Heart right ventricle (tissue), 16 donors: ENCODE data around the gene MID1IP1. TPM values are rescaled to one million over a fixed set of nuclear protein-coding genes. Genes with fewer than 3 reads are reported as not detected.

Experiments
- ATAC-seq, 8 donors: fragments of 200-7000 bp; cut with Tn5 transposase; one replicate each; pipeline ENCODE4 v1.9.1; 2020; ENCODE audit warnings: mild to moderate bottlenecking in 8 of 8, moderate library complexity in 8 of 8, moderate number of reproducible peaks in 1 of 8
- DNase-seq, 2 donors: peaks; one replicate each; pipeline ENCODE4 v3.0.0-alpha.2; 2020
- H3K27ac ChIP-seq, 10 donors: fragments of 200-600 bp; sonication (generic) in 2 of 10; one replicate each; pipeline versions ENCODE4 v1.5.0 to v1.8.0; 2020 to 2022; ENCODE audit warnings: mild to moderate bottlenecking in 3 of 10
- H3K27me3 ChIP-seq, 7 donors: fragments of 200-600 bp; one replicate each; pipeline ENCODE4 v1.8.0; 2021 to 2022; ENCODE audit warnings: mild to moderate bottlenecking in 2 of 7
- H3K36me3 ChIP-seq, 9 donors: fragments of 200-600 bp; sonication (generic) in 1 of 9; one replicate each; pipeline versions ENCODE4 v1.5.0 to v1.8.0; 2020 to 2022; ENCODE audit warnings: mild to moderate bottlenecking in 2 of 9
- H3K4me1 ChIP-seq, 9 donors: fragments of 200-600 bp; sonication (generic) in 1 of 9; one replicate each; pipeline versions ENCODE4 v1.5.0 to v1.8.0; 2020 to 2022; ENCODE audit warnings: mild to moderate bottlenecking in 4 of 9
- H3K4me3 ChIP-seq, 10 donors: fragments of 200-600 bp; sonication (generic) in 2 of 10; one replicate each; pipeline versions ENCODE4 v1.5.0 to v1.8.0; 2020 to 2022; ENCODE audit warnings: mild to moderate bottlenecking in 7 of 10, moderate library complexity in 2 of 10
- H3K9me3 ChIP-seq, 11 donors: fragments of 200-600 bp in 10 of 11; sonication (generic) in 2 of 11; one replicate each; pipeline versions ENCODE4 v1.5.0 to v1.8.0; 2013 to 2022; ENCODE audit warnings: mild to moderate bottlenecking in 2 of 11, control low read depth in 1 of 11, moderate library complexity in 1 of 11
- WGBS, 2 donors: extraction: QIAGEN DNeasy Blood & Tissue Kit; methylation state at CpG; one replicate each; pipeline ENCODE4 v1.1.7; 2013; ENCODE audit warnings: inconsistent platforms in 1 of 2; 5-methylcytosine and 5-hydroxymethylcytosine counted together
- intact Hi-C, 10 donors: fragments of 100-400 bp; cut with DNase I; formaldehyde crosslinking; loops; one replicate each; pipeline versions ENCODE4 v1.11.1 to v1.14.2; 2022
- polyA plus RNA-seq, 2 donors: library from polyadenylated mRNA; stranded (reverse); fragments of 200-250 nt; gene quantifications; one replicate each; pipeline ENCODE4 v1.2.3, GENCODE V29; 2013
- total RNA-seq, 10 donors: library from RNA; stranded (reverse); fragmentation: NEBNext Ultra II Directional in 3 of 10; extraction: Animal tissue kit (Norgen Biotek cat#: 25700) in 3 of 10; gene quantifications; one replicate each; pipeline versions ENCODE4 v1.2.1 to v1.2.4, GENCODE V29; 2021 to 2023
- TF ChIP-seq, protein P1 (sequence below), 9 donors: fragments of 200-600 bp; sonication (generic) in 2 of 9; IDR thresholded peaks; one replicate each; pipeline versions ENCODE4 v1.5.0 to v1.8.0; 2021 to 2022; ENCODE audit warnings: antibody characterized with exemption in 9 of 9, mild to moderate bottlenecking in 5 of 9, moderate library complexity in 1 of 9
- donor health status: Arrhythmogenic right ventricular cardiomyopathy.
- donor health status: ischemic (EF 13 %, LVEDD 7.1; RV severe dilation, severe dysfunction).
- donor health status: healthy with polysubstance abuse.
- donor health status: DM: no; HTN: yes; CAD: no.
- donor health status: DM: no; HTN: no; CAD: no.
- donor health status: ischemic (EF 25% LVEDD 6.9; RV normal size, moderate dysfunction).
- donor health status: ischemic (EF 25% LVEDD 5.7; RV mildly dilated, moderate dysfunction).
- donor health status: healthy.
- donor health status: DM: yes; HTN: yes; CAD: no.
- donor health status: Ischemic cardiomyopathy.
- donor health status: ischemic (EF 35%, LVEDD 5.7; RV mildly dilated, moderate dysfunction).
- donor health status: nonischemic (EF 11% LVEDD 7.7; RV severe dilation, severe dysfunction).
- donor health status: DM: yes; HTN: yes; CAD: no.
- donor health status: PGD.
- donor health status: ischemic (EF 29% LVEDD 5.4; RV normal size, mild dysfunction).
- donor health status: nonischemic (EF 23%, LVEDD 6.1; RV moderate dilation, normal function).

MID1IP1 gene
- total and polyA plus RNA-seq, 12 donors, result 15.2 to 171 (median 26.9) TPM

DNA sequence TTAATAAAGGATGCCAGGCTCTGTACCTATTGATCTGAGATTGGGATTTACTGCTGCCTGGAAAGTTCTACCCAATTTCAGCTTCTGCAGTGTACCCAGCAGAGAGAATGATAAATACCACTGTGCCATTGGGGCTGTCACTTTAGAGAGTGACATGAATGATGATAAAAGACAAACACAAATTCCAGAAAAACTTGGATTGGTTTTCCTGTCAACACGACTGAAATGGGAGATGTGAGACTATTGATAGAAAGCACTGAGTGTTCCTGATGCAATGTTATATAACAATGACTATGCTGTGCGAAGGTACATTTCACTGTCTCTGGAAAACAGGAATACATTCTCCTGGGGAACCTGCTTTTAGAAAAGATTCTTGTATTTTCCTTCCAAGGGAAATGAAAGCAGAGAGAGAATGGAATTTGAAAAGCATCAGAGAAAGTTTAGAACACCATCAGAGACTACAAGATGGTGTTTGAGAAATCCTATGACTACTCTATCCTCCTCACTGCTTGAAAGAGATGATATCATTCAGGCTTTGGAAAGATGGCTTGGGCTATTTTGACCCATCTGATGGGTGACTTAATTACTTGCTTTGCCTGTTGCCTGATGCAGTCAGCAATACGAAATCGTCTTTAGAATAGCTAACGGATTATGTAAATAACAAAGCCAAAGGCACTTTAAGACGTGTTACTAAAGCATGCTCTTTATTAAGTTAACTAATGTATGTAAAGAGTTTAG, 49.7 kb downstream of the MID1IP1 start:
- no peaks in the 10 kb centered on the region for H3K36me3 ChIP-seq
- peak overlapping the region in 7 of 10 donors; percentile 35 to 76 (median 46) for H3K27ac ChIP-seq
- no peak for DNase-seq
- peaks cover 0 to 11% (median 0%) of the 10 kb centered on the region in 7 donors for H3K27me3 ChIP-seq
- 55 to 72% methylated on average over 6 of the region's 6 CpGs for WGBS, 2 donors
- TF ChIP-seq, protein P1, sequence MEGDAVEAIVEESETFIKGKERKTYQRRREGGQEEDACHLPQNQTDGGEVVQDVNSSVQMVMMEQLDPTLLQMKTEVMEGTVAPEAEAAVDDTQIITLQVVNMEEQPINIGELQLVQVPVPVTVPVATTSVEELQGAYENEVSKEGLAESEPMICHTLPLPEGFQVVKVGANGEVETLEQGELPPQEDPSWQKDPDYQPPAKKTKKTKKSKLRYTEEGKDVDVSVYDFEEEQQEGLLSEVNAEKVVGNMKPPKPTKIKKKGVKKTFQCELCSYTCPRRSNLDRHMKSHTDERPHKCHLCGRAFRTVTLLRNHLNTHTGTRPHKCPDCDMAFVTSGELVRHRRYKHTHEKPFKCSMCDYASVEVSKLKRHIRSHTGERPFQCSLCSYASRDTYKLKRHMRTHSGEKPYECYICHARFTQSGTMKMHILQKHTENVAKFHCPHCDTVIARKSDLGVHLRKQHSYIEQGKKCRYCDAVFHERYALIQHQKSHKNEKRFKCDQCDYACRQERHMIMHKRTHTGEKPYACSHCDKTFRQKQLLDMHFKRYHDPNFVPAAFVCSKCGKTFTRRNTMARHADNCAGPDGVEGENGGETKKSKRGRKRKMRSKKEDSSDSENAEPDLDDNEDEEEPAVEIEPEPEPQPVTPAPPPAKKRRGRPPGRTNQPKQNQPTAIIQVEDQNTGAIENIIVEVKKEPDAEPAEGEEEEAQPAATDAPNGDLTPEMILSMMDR (IDR thresholded peaks at IDR 0.05), result no peak
- peak in 7 of 8 donors; percentile 23 to 91 (median 64) for ATAC-seq
- H3K4me1 ChIP-seq, result no peaks in the 10 kb centered on the region
- intact Hi-C loops, result no loop called here
- no peaks in the 10 kb centered on the region for H3K9me3 ChIP-seq
- H3K4me3 ChIP-seq, result no peak overlapping the region

DNA sequence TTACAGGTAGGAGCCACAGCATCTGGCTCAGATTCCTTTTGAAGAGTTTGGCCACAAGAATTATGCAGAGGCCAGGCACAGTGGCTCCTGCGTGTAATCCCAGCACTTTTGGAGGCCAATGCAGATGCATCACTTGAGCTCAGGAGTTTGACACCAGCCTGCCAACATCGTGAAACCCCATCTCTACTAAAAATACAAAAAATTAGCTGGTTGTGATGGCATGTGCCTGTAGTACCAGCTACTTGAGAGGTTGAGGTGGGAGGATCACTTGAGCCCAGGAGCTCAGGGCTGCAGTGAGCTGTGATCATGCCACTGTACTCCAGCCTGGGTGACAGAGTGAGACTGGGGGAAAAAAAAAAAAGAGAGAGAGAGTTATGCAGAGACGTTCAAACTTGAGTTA, 53.0 kb downstream of the MID1IP1 start:
- H3K9me3 ChIP-seq, result no peaks in the 10 kb centered on the region
- no peak overlapping the region for H3K27ac ChIP-seq
- intact Hi-C loops, result no loop called here
- peaks cover 0 to 4% (median 0%) of the 10 kb centered on the region in 7 donors for H3K27me3 ChIP-seq
- H3K36me3 ChIP-seq, result no peaks in the 10 kb centered on the region
- TF ChIP-seq, protein P1 (IDR thresholded peaks at IDR 0.05), result no peak
- ATAC-seq, result no peak
- WGBS, 2 donors, result 46 to 59% methylated on average over 3 of the region's 3 CpGs
- no peaks in the 10 kb centered on the region for H3K4me1 ChIP-seq
- H3K4me3 ChIP-seq, result no peak overlapping the region
- DNase-seq, result no peak

Other genes with a start within 250 kb of the MID1IP1 start
- 10 to 100 TPM; 11.1 to 45.1 (median 19.1) TPM for gene TSPAN7, start 239.9 kb upstream of the MID1IP1 start, total RNA-seq
- gene TSPAN7, start 239.9 kb upstream of the MID1IP1 start, polyA plus RNA-seq, result 10 to 100 TPM; 25.2 to 49.3 TPM